ENCODE data around the gene ALCAM.
"Not testable (repeated sequence)": the region's sequence is repeated elsewhere in the genome, so short reads cannot be mapped to it uniquely, and the experiment has no call there.

The ALCAM gene

GRCh38 chr3:105537371-105538080 lies 170.8 kb downstream of the ALCAM start:
- DNase-seq, result peak; percentile 43

- DNase-seq, result no peak
Observed at GRCh38 chr3:105538483-105538882, 171.8 kb downstream of the ALCAM start.

GRCh38 chr3:105539897-105540296 lies 173.2 kb downstream of the ALCAM start:
- DNase-seq, result no peak

DNA sequence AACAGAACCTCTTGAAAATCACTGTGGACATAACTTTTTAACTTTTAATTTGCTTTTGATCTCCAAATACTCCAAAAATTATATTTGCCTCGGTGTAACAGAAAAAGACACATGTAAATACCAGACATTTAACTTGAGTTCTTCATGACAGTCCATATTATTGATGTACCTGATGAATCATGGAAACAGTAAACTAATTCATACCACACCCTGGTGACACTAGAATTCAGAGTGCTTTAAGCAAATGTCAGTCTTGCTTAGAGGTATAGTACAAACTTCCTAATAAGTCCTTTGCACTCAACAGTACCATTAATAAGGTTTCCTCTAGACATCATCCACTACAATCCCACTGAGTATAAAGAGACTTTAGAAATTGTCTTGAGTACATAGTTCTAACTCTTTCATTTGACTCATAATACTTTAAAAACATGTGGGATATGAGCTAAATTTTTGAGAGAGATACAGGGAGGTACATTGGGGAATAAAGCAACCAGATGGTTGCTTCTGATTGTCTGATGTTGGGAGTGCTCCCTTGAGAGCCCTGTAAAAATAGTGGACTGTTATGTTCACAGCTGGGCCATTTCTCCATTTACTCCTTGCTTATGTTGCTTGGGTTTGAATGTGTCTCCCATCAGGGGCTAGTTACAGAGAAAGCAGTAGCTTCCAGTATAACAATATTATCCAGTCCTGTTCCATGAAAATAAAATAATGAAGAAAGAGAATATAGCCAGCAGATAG lies 175.7 kb downstream of the ALCAM start:
- no peak for DNase-seq

DNA sequence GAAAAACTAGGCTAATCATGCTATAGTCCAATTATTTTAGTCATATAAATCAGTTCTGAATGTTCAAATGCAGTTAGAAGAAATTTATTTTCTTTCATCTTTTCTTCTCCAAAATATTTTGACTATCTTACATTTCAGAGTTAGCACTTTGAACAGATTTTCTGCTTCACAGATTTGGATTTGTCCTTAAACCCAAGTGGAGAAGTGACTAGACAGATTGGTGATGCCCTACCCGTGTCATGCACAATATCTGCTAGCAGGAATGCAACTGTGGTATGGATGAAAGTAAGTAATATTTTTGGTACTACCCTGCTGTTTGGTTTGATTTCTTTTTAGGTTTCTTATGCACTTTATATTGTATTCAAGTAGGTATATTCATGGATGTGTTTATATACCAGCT lies 178.3 kb downstream of the ALCAM start:
- no peak for DNase-seq

DNA sequence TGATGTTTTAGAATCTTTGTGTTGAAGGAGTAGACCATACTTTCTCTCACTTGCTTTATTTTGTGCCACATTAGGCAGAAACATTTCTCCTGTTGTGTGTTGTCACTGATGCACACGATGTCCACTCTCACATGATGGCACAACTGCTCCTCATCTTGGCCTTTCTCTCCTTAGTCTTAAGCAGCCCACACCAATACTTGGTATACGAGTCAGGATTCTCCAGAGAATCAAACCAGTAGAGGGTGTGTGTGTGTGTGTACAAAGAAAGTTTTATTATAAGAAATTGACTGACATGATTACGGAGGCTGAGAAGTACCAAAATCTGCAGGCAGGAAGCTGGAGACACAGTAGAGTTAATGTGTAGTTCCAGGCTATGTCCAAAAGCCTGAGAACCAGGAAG lies 187.1 kb downstream of the ALCAM start:
- peak; percentile 44 for DNase-seq

GRCh38 chr3:105555206-105555605 lies 188.5 kb downstream of the ALCAM start:
- peak; percentile 28 for DNase-seq

DNA sequence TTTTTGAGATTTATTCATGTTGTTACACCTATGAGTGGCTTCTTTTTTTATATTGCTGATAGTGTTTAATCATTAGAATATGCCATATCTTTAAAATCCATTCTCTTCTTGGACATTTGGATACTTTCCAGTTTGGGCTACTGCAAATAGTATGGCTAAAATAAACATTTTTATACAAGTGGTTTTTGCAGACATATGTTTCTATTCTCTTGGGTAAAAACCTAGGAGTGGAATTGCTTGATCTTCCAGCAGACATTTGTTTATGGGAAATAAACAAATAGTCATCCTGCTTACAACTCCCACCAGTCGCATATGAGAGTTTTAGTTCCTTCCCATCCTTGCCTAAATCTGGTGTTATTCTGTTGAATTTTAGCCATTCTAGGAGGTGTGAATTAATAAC lies 193.1 kb downstream of the ALCAM start:
- no peak for DNase-seq

DNA sequence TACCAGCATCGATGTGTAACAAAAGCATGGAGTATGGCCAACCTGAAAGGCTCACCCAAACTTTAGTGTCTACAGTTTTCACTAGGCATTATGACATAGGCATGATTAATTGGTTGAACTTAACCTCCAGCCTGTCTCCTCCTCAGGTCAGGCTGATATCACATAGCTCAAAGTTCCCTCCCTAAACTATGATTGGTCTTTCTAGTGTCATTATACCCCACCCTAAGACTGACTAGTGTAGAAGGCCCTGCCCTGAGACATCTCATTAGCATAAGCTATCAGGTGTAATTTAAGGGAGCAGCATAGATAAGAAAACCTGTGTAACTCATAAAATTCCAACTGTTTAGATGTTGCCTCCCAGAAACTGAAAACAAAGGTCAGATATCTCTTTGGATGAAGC lies 195.2 kb downstream of the ALCAM start:
- no peak for DNase-seq

DNA sequence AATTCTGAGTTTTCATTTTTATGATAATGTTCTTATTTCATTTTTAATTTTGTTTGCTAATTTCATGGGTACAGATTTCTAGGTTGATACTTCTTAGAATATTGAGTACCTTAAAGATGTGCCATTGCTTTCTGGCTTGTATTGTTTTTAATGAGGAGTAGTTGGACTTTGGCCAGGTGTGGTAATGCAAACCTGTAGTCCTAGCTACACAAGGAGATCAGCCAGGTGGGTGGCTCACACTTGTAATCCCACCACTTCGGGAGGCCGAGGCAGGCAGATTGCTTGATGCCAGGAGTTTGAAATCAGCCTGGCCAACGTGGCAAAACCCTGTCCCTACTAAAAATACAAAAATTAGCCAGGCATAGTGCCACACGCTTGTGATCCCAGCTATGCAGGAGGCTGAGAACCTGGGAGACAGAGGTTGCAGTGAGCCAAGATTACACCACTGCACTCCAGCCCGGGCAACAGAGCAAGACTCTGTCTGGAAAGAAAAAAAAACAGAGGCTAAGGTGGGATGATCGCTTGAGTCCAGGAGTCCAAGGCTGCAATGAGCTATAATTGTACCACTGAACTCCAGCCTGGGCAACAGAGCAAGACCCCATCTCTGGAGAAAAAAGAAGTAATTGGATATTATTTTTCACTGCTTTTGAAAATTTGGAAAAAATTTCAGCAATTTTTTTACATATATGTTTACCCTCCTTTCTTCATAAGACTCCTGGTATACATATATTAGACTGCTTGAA lies 198.0 kb downstream of the ALCAM start:
- DNase-seq, result no peak

GRCh38 chr3:105571005-105571404 lies 204.3 kb downstream of the ALCAM start:
- no peak for DNase-seq

GRCh38 chr3:105572501-105572900 lies 205.8 kb downstream of the ALCAM start:
- DNase-seq, result no peak

DNA sequence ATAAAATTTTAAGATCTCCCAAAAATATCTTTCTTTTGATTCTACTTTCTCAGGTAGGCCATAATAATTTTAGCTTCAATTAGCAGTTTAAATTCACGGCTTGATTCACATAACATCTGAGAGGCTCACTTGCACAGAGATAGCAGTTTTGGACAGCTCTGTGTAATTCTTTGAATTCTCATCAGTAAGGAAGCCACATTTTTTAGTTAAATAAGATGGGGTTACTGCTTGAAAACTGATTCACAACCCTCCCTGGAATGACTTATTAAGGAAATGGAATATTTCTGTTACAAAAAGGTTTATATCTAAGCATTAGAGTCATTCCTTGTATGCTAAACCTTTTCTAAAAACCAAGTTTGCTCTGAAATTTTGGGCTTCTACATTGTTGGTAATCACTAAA lies 212.7 kb downstream of the ALCAM start:
- DNase-seq, result no peak

GRCh38 chr3:105580296-105580965 lies 213.7 kb downstream of the ALCAM start:
- no peak for DNase-seq

GRCh38 chr3:105582015-105582414 lies 215.3 kb downstream of the ALCAM start:
- no peak for DNase-seq

GRCh38 chr3:105584003-105584790 lies 217.5 kb downstream of the ALCAM start:
- peak; percentile 15 for DNase-seq

- no peak for DNase-seq
Observed at GRCh38 chr3:105593315-105593714, 226.6 kb downstream of the ALCAM start.

DNA sequence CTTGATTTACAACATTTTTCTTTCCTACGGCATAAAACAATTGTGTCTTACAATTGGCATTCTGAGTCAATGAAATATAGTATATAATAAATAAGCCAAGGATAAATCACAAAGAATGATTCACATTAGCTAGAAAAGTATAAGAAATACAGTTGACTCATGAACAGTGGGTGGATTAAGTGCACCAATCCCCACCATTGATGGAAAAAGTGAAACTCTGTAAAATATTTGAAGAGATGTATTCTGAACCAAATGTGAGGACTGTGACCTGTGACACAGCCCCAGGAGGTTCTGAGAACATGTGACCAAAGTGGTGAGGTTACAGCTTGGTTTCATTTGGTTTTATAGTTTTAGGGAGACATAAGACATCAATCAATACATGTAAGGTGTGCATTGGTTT lies 227.5 kb downstream of the ALCAM start:
- peak; percentile 45 for DNase-seq

DNA sequence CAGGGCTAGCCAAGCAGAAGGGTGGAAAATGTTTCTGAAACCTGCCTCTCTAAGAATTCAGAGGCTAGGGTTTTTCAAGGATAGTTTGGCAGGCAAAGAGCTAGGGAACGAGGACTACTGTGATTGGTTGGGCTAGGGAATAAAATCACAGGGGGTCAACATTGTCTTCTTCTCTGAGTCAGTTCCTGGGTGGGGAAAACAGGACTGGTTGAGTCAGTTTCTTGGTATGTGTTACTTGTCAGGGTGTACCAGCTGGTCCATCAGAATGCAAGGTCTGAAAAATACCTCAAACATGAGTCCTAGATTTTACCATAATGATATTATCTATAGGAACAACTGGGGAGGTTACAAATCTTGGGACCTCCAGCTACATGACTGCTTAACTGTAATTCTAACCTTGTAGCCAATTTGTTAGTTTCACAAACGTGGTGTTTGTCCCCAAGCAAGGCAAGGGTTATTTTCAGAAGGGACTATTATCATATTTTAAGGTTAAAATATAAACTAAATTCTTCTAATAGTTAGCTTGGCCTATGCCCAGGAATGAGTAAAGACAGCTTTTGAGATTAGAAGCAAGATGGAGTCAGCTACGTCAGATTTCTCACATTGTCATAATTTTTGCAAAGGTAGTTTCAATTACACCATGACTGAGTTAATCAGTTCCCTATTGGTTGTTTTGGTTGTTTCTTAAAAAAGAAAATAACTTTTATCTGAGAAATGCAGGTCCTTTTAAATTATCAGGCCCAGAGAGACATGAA lies 231.5 kb downstream of the ALCAM start:
- peak; percentile 98 for DNase-seq

GRCh38 chr3:105599350-105599749 lies 232.6 kb downstream of the ALCAM start:
- no peak for DNase-seq

DNA sequence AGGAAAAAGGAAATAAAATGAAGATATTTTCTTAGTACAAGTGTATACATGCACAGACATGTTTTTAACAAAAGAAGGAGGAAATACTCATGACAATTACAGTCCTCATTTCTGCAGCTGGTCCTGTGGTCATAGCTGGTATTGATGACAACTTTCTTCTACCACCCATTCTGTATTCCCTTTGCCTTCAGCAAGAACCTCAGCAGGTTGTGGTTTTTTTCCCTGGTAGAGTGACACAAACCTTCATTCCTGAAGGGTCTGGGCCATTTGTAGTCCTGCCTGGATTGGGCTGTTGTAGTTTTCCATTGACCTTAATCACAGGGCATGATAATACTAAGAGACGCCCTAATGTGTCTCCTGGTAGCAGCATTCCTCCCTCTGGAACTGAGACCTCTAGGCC lies 235.0 kb downstream of the ALCAM start:
- DNase-seq, result not testable (repeated sequence)

DNA sequence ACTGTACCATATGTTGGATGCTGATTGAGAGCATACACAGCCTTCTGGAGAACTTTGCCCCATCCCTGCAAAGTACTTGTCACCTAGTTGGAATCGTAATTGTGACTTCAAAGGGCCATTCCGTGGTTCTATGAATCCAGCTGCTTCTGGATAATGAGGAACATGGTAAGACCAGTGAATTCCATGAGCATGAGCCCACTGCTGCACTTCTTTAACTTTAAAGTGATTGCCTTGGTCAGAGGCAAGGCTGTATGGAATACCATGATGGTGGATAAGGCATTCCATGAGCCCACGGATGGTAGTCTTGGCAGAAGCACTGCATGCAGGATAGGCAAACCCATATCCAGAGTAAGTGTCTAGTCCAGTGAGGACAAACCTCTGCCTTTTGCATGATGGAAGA lies 235.6 kb downstream of the ALCAM start:
- DNase-seq, result not testable (repeated sequence)

Data from EL (cell line).